Glomerular visceral epithelial cell (primary cell): ENCODE data around the gene NRIP1.
A peak's percentile ranks its signal among the peaks of the same experiment; 100 is the strongest.
"Not testable (repeated sequence)": the region's sequence is repeated elsewhere in the genome, so short reads cannot be mapped to it uniquely, and the experiment has no call there.

Source experiments
- DNase-seq: peaks from one replicate; pipeline ENCODE4 v3.0.0-alpha.2; 2016; ENCODE audit errors: extremely low spot score

The NRIP1 gene

GRCh38 chr21:15039607-15040299 lies 25.0 kb downstream of the NRIP1 start:
- DNase-seq = no peak

GRCh38 chr21:15037900-15038293 lies 26.9 kb downstream of the NRIP1 start:
- no peak for DNase-seq

- DNase-seq = no peak
These were observed 27.5 kb downstream of the NRIP1 start for GRCh38 chr21:15037095-15037899.

GRCh38 chr21:15036189-15036588 lies 28.6 kb downstream of the NRIP1 start:
- no peak for DNase-seq

- DNase-seq = no peak
These were observed 30.5 kb downstream of the NRIP1 start for GRCh38 chr21:15034126-15034853.

- DNase-seq = no peak
These were observed 32.9 kb downstream of the NRIP1 start for GRCh38 chr21:15031790-15032357.

GRCh38 chr21:15031362-15031761 lies 33.4 kb downstream of the NRIP1 start:
- DNase-seq = not testable (repeated sequence)

GRCh38 chr21:15030861-15031260 lies 33.9 kb downstream of the NRIP1 start:
- peak; percentile 25 for DNase-seq

- DNase-seq = peak; percentile 88
These were observed 35.7 kb downstream of the NRIP1 start for GRCh38 chr21:15029077-15029476.

- no peak for DNase-seq
These were observed 36.6 kb downstream of the NRIP1 start for GRCh38 chr21:15028186-15028585.

- no peak for DNase-seq
These were observed 37.7 kb downstream of the NRIP1 start for GRCh38 chr21:15027056-15027455.

- no peak for DNase-seq
These were observed 38.4 kb downstream of the NRIP1 start for GRCh38 chr21:15026370-15026769.

- DNase-seq = no peak
These were observed 41.0 kb downstream of the NRIP1 start for GRCh38 chr21:15023776-15024175.

- DNase-seq = no peak
These were observed 42.1 kb downstream of the NRIP1 start for GRCh38 chr21:15022608-15023261.

GRCh38 chr21:15020797-15021196 lies 44.0 kb downstream of the NRIP1 start:
- DNase-seq = no peak

- no peak for DNase-seq
These were observed 46.4 kb downstream of the NRIP1 start for GRCh38 chr21:15018382-15018781.

GRCh38 chr21:15015622-15016471 lies 49.0 kb downstream of the NRIP1 start:
- peak; percentile 69 for DNase-seq

GRCh38 chr21:15014221-15014620 lies 50.6 kb downstream of the NRIP1 start:
- DNase-seq = no peak

- DNase-seq = no peak
These were observed 52.8 kb downstream of the NRIP1 start for GRCh38 chr21:15011967-15012366.

GRCh38 chr21:15010645-15011044 lies 54.2 kb downstream of the NRIP1 start:
- DNase-seq = no peak
